Activated CD8-positive, alpha-beta T cell treated with anti-CD3 and anti-CD28 coated beads for 36 hours (primary cell): ENCODE data around the gene NEDD4L. TPM values are rescaled to one million over a fixed set of nuclear protein-coding genes. Genes with fewer than 3 reads are reported as not detected.

Experiments
- ATAC-seq: fragments of 200-7000 bp; cut with Tn5 transposase; one replicate; pipeline ENCODE4 v1.10.0; 2021; ENCODE audit warnings: mild to moderate bottlenecking, moderate library complexity
- CTCF ChIA-PET: fragments of 350-600 bp; sonication (Branson Sonifier 250); formaldehyde crosslinking; loops from one replicate; lab custom pipeline; 2021; ENCODE audit warnings: antibody characterized with exemption; lab: Charles Lee
- POLR2A ChIA-PET: fragments of 350-600 bp; sonication (Branson Sonifier 250); formaldehyde crosslinking; loops from one replicate; lab custom pipeline; 2021; ENCODE audit warnings: antibody characterized with exemption; lab: Charles Lee
- DNase-seq: peaks from one replicate; pipeline ENCODE4 v3.0.0-alpha.2; 2020
- H3K27ac Mint-ChIP-seq: one replicate; pipeline ENCODE4 v1.8.0; 2021; ENCODE audit warnings: mild to moderate bottlenecking, mixed read lengths
- H3K27me3 Mint-ChIP-seq: one replicate; pipeline ENCODE4 v1.8.0; 2021; ENCODE audit warnings: mixed read lengths
- H3K36me3 Mint-ChIP-seq: one replicate; pipeline ENCODE4 v1.8.0; 2021; ENCODE audit warnings: low read depth, mixed read lengths
- H3K4me1 Mint-ChIP-seq: one replicate; pipeline ENCODE4 v1.8.0; 2021; ENCODE audit warnings: low read depth, mixed read lengths
- H3K4me3 Mint-ChIP-seq: one replicate; pipeline ENCODE4 v1.8.0; 2021; ENCODE audit warnings: mild to moderate bottlenecking, moderate library complexity, mixed read lengths
- H3K9me3 Mint-ChIP-seq: one replicate; pipeline ENCODE4 v1.8.0; 2021; ENCODE audit warnings: mixed read lengths
- CTCF ChIP-seq: fragments of 200-600 bp; IDR thresholded peaks from one replicate; pipeline ENCODE4 v1.8.0; 2022; ENCODE audit warnings: antibody characterized with exemption, mild to moderate bottlenecking
- intact Hi-C: fragments of 100-400 bp; cut with micrococcal nuclease; formaldehyde crosslinking; loops from one replicate; pipeline ENCODE4 v1.10.0; 2022
- total RNA-seq, 2 experiments: library from RNA; stranded (reverse); gene quantifications; one replicate each; pipeline ENCODE4 v1.2.3, GENCODE V29; 2021

Gene NEDD4L
- total RNA-seq, 2 experiments from 2014 or later: 7.5 to 8.5 TPM

- POLR2A ChIA-PET: no interaction called here
- peaks cover 7% of the 10 kb centered on the region for H3K4me1 Mint-ChIP-seq
Measured at GRCh38 chr18:58228176-58228575, 184.2 kb downstream of the NEDD4L start.

GRCh38 chr18:58228762-58229161 lies 184.7 kb downstream of the NEDD4L start:
- peaks cover 2% of the 10 kb centered on the region for H3K9me3 Mint-ChIP-seq
- TF ChIP-seq CTCF: no peak
- H3K4me1 Mint-ChIP-seq: peaks cover 7% of the 10 kb centered on the region
- ChIA-PET CTCF (no interaction called here), POLR2A (no interaction called here)
- H3K27ac Mint-ChIP-seq: no peak overlapping the region
- no peaks in the 10 kb centered on the region for H3K36me3 Mint-ChIP-seq
- intact Hi-C loops: no loop called here
- no peaks in the 10 kb centered on the region for H3K27me3 Mint-ChIP-seq
- DNase-seq (no peak), ATAC-seq (no peak)
- no peak overlapping the region for H3K4me3 Mint-ChIP-seq

More at GRCh38 chr18:58228176-58228575, 184.2 kb downstream of the NEDD4L start:
- intact Hi-C loops: no loop called here
- ATAC-seq (no peak), DNase-seq (no peak)
- H3K4me3 Mint-ChIP-seq: no peak overlapping the region
- no peaks in the 10 kb centered on the region for H3K36me3 Mint-ChIP-seq
- no peak overlapping the region for H3K27ac Mint-ChIP-seq
- peaks cover 2% of the 10 kb centered on the region for H3K9me3 Mint-ChIP-seq
- CTCF ChIA-PET: no interaction called here
- H3K27me3 Mint-ChIP-seq: no peaks in the 10 kb centered on the region
- TF ChIP-seq CTCF: no peak

GRCh38 chr18:58229162-58229561 lies 185.1 kb downstream of the NEDD4L start:
- H3K9me3 Mint-ChIP-seq: peaks cover 2% of the 10 kb centered on the region
- H3K27me3 Mint-ChIP-seq: no peaks in the 10 kb centered on the region
- DNase-seq: no peak
- intact Hi-C loops: no loop called here
- no peak for TF ChIP-seq CTCF
- ChIA-PET CTCF (no interaction called here), POLR2A (no interaction called here)
- no peak overlapping the region for H3K4me3 Mint-ChIP-seq
- no peak for ATAC-seq
- peaks cover 7% of the 10 kb centered on the region for H3K4me1 Mint-ChIP-seq
- H3K27ac Mint-ChIP-seq: no peak overlapping the region
- H3K36me3 Mint-ChIP-seq: no peaks in the 10 kb centered on the region

DNA sequence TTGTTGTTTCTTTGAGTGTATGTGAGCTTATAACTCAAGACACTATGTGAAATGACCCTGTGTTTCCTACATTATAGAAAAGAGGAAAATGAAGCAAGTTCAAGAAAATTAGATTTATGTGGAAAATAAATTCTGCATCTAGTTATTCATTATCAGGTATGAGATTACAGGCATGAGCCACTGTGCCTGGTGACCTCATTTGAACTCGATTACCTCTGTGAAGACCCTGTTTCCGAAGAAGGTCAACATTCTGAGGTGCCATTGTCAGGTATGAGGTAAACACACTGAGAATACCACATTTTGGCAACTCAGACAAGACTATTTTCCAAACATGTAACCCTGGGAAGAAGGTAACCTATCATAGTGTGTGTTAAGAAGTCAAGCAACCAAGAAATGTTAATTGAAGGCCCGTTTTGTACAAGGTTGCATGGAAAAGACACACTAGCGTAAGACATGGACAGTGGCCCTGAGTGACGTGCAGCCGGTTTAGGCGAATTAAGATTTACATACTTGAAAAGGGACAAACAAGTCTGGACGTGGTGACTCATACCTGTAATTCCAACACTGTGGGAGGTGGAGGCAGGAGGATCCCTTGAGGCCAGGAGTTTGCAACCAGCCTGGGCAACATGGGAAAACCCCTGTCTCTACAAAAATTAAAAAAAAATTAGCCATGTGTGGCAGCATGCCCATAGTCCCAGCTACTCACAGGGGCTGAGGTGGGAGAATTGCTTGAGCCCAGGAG lies 186.6 kb downstream of the NEDD4L start:
- intact Hi-C loops: no loop called here
- ChIA-PET POLR2A (no interaction called here), CTCF (no interaction called here)
- Mint-ChIP-seq H3K4me3 (no peak overlapping the region), H3K36me3 (no peaks in the 10 kb centered on the region), H3K27ac (no peak overlapping the region), H3K4me1 (no peaks in the 10 kb centered on the region), H3K9me3 (peaks cover 2% of the 10 kb centered on the region), H3K27me3 (no peaks in the 10 kb centered on the region)
- ATAC-seq (no peak), DNase-seq (no peak)
- no peak for TF ChIP-seq CTCF

DNA sequence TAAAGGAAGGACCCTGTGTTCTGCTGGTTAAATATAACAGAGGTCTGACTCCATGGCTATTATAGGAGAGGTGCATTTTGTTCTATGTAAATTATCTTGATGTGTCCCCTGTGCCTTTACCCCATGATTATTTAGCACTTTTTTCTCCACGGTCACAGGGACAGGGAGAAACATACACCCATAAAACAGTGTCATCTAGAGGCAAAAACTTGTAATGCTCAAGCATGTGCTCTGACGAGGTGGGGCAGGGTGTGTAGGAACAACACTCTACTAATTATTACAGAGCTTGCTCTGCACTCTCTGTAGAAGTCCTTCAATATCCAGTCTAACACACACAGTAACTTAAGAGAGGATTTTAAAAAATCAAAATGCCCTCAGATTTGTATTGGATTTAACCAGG lies 187.9 kb downstream of the NEDD4L start:
- no peaks in the 10 kb centered on the region for H3K4me1 Mint-ChIP-seq

More for the DNA sequence above, 187.9 kb downstream of the NEDD4L start:
- no peak for TF ChIP-seq CTCF
- no peak overlapping the region for H3K4me3 Mint-ChIP-seq
- POLR2A ChIA-PET: no interaction called here
- DNase-seq (no peak), ATAC-seq (no peak)
- no peaks in the 10 kb centered on the region for H3K36me3 Mint-ChIP-seq
- H3K9me3 Mint-ChIP-seq: peaks cover 2% of the 10 kb centered on the region
- H3K27me3 Mint-ChIP-seq: no peaks in the 10 kb centered on the region
- CTCF ChIA-PET: no interaction called here
- intact Hi-C loops: no loop called here
- no peak overlapping the region for H3K27ac Mint-ChIP-seq
